Frontal cortex (tissue), 4 donors: ENCODE results near the gene CDK13. TPM values are rescaled to one million over a fixed set of nuclear protein-coding genes. Genes with fewer than 3 reads are reported as not detected.
"Not testable (repeated sequence)": the region's sequence is repeated elsewhere in the genome, so short reads cannot be mapped to it uniquely, and the experiment has no call there.

Experiments
- DNase-seq, 2 donors: peaks; one replicate each; pipeline ENCODE4 v3.0.0; 2012; ENCODE audit warnings: low spot score in 2 of 2
- FAIRE-seq: peaks from 2 replicates; lab custom pipeline; 2012; peaks lifted over from hg19 to GRCh38; lab: Jason Lieb, UNC
- total RNA-seq: library from RNA; depleted of rRNA; stranded (reverse); fragments of >200 nt; gene quantifications from one replicate; pipeline ENCODE4 v1.2.3, GENCODE V29; 2014
- donor health status: control.
- donor health status: control.
- donor health status: control.

The CDK13 gene
- total RNA-seq, 1 donor from 2014 or later, result 133 TPM

GRCh38 chr7:40092182-40092581 lies 142.1 kb downstream of the CDK13 start:
- DNase-seq, result no peak
- no peak for FAIRE-seq

GRCh38 chr7:40093631-40094350 lies 143.7 kb downstream of the CDK13 start:
- DNase-seq (no peak), FAIRE-seq (no peak)

GRCh38 chr7:40095230-40095629 lies 145.2 kb downstream of the CDK13 start:
- FAIRE-seq (no peak), DNase-seq (no peak)

GRCh38 chr7:40095695-40096327 lies 145.8 kb downstream of the CDK13 start:
- no peak for DNase-seq
- FAIRE-seq, result no peak

- no peak for DNase-seq
- FAIRE-seq, result no peak
These were observed 147.7 kb downstream of the CDK13 start for GRCh38 chr7:40097728-40098127.

- FAIRE-seq (no peak), DNase-seq (no peak)
These were observed 148.8 kb downstream of the CDK13 start for GRCh38 chr7:40098810-40099209.

GRCh38 chr7:40099837-40100236 lies 149.8 kb downstream of the CDK13 start:
- FAIRE-seq (no peak), DNase-seq (no peak)

GRCh38 chr7:40101201-40101600 lies 151.1 kb downstream of the CDK13 start:
- DNase-seq (no peak), FAIRE-seq (no peak)

GRCh38 chr7:40102897-40103296 lies 152.8 kb downstream of the CDK13 start:
- no peak for FAIRE-seq
- no peak for DNase-seq

- no peak for DNase-seq
- no peak for FAIRE-seq
These were observed 155.9 kb downstream of the CDK13 start for GRCh38 chr7:40105879-40106473.

- DNase-seq (no peak), FAIRE-seq (no peak)
These were observed 165.9 kb downstream of the CDK13 start for GRCh38 chr7:40115936-40116335.

GRCh38 chr7:40117199-40117598 lies 167.1 kb downstream of the CDK13 start:
- not testable (repeated sequence) for FAIRE-seq, DNase-seq

- not testable (repeated sequence) for DNase-seq, FAIRE-seq
These were observed 168.1 kb downstream of the CDK13 start for GRCh38 chr7:40118201-40118600.

- FAIRE-seq, result no peak
- DNase-seq, result no peak
These were observed 170.0 kb downstream of the CDK13 start for GRCh38 chr7:40120020-40120419.

GRCh38 chr7:40122100-40122939 lies 172.3 kb downstream of the CDK13 start:
- DNase-seq, FAIRE-seq: not testable (repeated sequence)

GRCh38 chr7:40122940-40123254 lies 172.8 kb downstream of the CDK13 start:
- DNase-seq, result no peak
- no peak for FAIRE-seq

- no peak for DNase-seq
These were observed 183.7 kb downstream of the CDK13 start for GRCh38 chr7:40133561-40134427.

GRCh38 chr7:40134428-40135316 lies 184.6 kb downstream of the CDK13 start, which contains the start of the genes MPLKIP and SUGCT:
TSS of gene MPLKIP (minus strand) at chr7:40134622. CDS start at chr7:40134567, 55 bp downstream.
TSS of gene SUGCT (plus strand) at chr7:40135005.
- DNase-seq, result peak; percentile 95 to 96
- FAIRE-seq, result no peak

More at GRCh38 chr7:40133561-40134427, 183.7 kb downstream of the CDK13 start:
- FAIRE-seq, result no peak
